Endothelial cell of umbilical vein (primary cell): ENCODE data around the gene VAV2. TPM values are rescaled to one million over a fixed set of nuclear protein-coding genes. Genes with fewer than 3 reads are reported as not detected.

Source experiments
- BruUV-seq: library from RNA; stranded (reverse); fragments of 400-500 nt; replicated peaks from 2 replicates; lab custom pipeline; 2021; lab: Mats Ljungman, UMichigan
- CTCF ChIA-PET: fragments of 300-600, 350-600 bp; sonication (Branson Sonifier 250); formaldehyde crosslinking; loops from one replicate; lab custom pipeline; 2021; ENCODE audit warnings: antibody characterized with exemption, inconsistent platforms; lab: Charles Lee
- POLR2A ChIA-PET: fragments of 300-600, 350-600 bp; sonication (Branson Sonifier 250); formaldehyde crosslinking; loops from one replicate; lab custom pipeline; 2021; ENCODE audit warnings: antibody characterized with exemption, inconsistent platforms; lab: Charles Lee
- DNase-seq: peaks from one replicate; pipeline ENCODE4 v3.0.0-alpha.2; 2011; ENCODE audit warnings: low read depth, low spot score
- FAIRE-seq: peaks from 2 replicates; lab custom pipeline; 2011; peaks lifted over from hg19 to GRCh38; lab: Jason Lieb, UNC
- H2AFZ ChIP-seq: 2 replicates; pipeline ENCODE4 v1.6.0; 2012; ENCODE audit warnings: low read depth, low read length, control low read depth, inconsistent platforms
- H3K27ac ChIP-seq: 2 replicates; pipeline ENCODE4 v1.5.1; 2011; ENCODE audit warnings: low read depth, mild to moderate bottlenecking, control low read depth, low read length, moderate library complexity; ENCODE audit not compliant: insufficient read depth
- H3K27me3 ChIP-seq, 2 experiments: 2 replicates each; pipeline versions ENCODE4 v1.6.0 to v1.6.1; 2011; ENCODE audit warnings: low read length in 2 of 2, mixed read lengths in 1 of 2; ENCODE audit not compliant: control insufficient read depth in 2 of 2, insufficient read depth in 2 of 2
- H3K36me3 ChIP-seq, 2 experiments: 2 replicates in 1 of 2; 3 replicates in 1 of 2; pipeline ENCODE4 v1.5.1; 2011; ENCODE audit warnings: low read length in 2 of 2, mild to moderate bottlenecking in 1 of 2, moderate library complexity in 1 of 2; ENCODE audit not compliant: control insufficient read depth in 2 of 2, insufficient read depth in 2 of 2; ENCODE audit errors: extremely low read depth in 1 of 2
- H3K4me1 ChIP-seq: 3 replicates; pipeline ENCODE4 v1.5.1; 2011; ENCODE audit warnings: mild to moderate bottlenecking, low read length; ENCODE audit not compliant: control insufficient read depth, insufficient read depth; ENCODE audit errors: extremely low read depth
- H3K4me2 ChIP-seq: 2 replicates; pipeline ENCODE4 v1.6.1; 2011; ENCODE audit warnings: low read length, control low read depth, mixed read lengths; ENCODE audit not compliant: insufficient read depth
- H3K4me3 ChIP-seq, 3 experiments: fragments of 200-600 bp in 1 of 3; sonication (generic), shearing (Covaris generic) in 1 of 3; replicated peaks in 1 of 3; 2 replicates each; pipeline ENCODE4 v1.5.1; 2011 to 2016; ENCODE audit warnings: control low read depth in 3 of 3, low read length in 3 of 3, mild to moderate bottlenecking in 2 of 3, inconsistent platforms in 1 of 3, low read depth in 1 of 3, moderate library complexity in 1 of 3; ENCODE audit not compliant: insufficient read depth in 1 of 3
- H3K79me2 ChIP-seq: 2 replicates; pipeline ENCODE4 v1.6.0; 2012; ENCODE audit warnings: low read length, inconsistent platforms; ENCODE audit not compliant: control insufficient read depth, insufficient read depth
- H3K9ac ChIP-seq: replicated peaks from 2 replicates; pipeline ENCODE3; 2011; ENCODE audit warnings: low read length, control low read depth; ENCODE audit not compliant: insufficient read depth; ENCODE audit errors: extremely low read depth
- H3K9me1 ChIP-seq: replicated peaks from 3 replicates; pipeline ENCODE4 v1.6.0; 2011; ENCODE audit warnings: mild to moderate bottlenecking, low read length; ENCODE audit not compliant: control insufficient read depth, insufficient read depth; ENCODE audit errors: extremely low read depth
- H3K9me3 ChIP-seq: replicated peaks from 2 replicates; pipeline ENCODE4 v1.5.1; 2012; ENCODE audit warnings: low read length, inconsistent platforms; ENCODE audit not compliant: control insufficient read depth, insufficient read depth
- H4K20me1 ChIP-seq: replicated peaks from 2 replicates; pipeline ENCODE3; 2011; ENCODE audit warnings: mild to moderate bottlenecking, low read length; ENCODE audit not compliant: control insufficient read depth, insufficient read depth; ENCODE audit errors: extremely low read depth
- CTCF ChIP-seq, 2 donors: IDR thresholded peaks; 1 replicate in 1 of 2; 2 replicates in 1 of 2; pipeline ENCODE4 v1.5.1; 2011; ENCODE audit warnings: low read length in 2 of 2, mild to moderate bottlenecking in 2 of 2, moderate library complexity in 2 of 2, control low read depth in 1 of 2, inconsistent platforms in 1 of 2, low read depth in 1 of 2; ENCODE audit not compliant: insufficient read depth in 1 of 2; ENCODE audit errors: extremely low read depth in 1 of 2
- EZH2 ChIP-seq: IDR thresholded peaks from 2 replicates; pipeline ENCODE4 v1.6.1; 2012; ENCODE audit warnings: borderline replicate concordance, low read depth, mild to moderate bottlenecking, moderate library complexity, low read length, inconsistent platforms; ENCODE audit not compliant: severe bottlenecking
- FOS ChIP-seq: IDR thresholded peaks from 2 replicates; pipeline ENCODE4 v1.6.1; 2011; ENCODE audit warnings: mild to moderate bottlenecking, low read length, moderate library complexity, borderline replicate concordance; ENCODE audit not compliant: insufficient read depth
- GATA2 ChIP-seq: IDR thresholded peaks from 2 replicates; pipeline ENCODE4 v1.7.0; 2011; ENCODE audit warnings: low read depth, mild to moderate bottlenecking, moderate library complexity, mixed read lengths, low read length; ENCODE audit not compliant: insufficient read length, insufficient read depth
- JUN ChIP-seq: IDR thresholded peaks from 2 replicates; pipeline ENCODE4 v1.6.1; 2011; ENCODE audit warnings: borderline replicate concordance, low read depth; ENCODE audit not compliant: insufficient read length, insufficient read depth
- MAX ChIP-seq: IDR thresholded peaks from 2 replicates; pipeline ENCODE4 v1.6.1; 2011; ENCODE audit not compliant: insufficient read depth, insufficient read length
- MYC ChIP-seq: IDR thresholded peaks from one replicate; pipeline ENCODE4 v1.6.1; 2011; ENCODE audit warnings: mild to moderate bottlenecking, low read depth, low read length
- POLR2A ChIP-seq: IDR thresholded peaks from 2 replicates; pipeline ENCODE4 v1.6.1; 2012; ENCODE audit warnings: low read depth, mild to moderate bottlenecking, control low read depth, low read length
- POLR2AphosphoS5 ChIP-seq: IDR thresholded peaks from 2 replicates; pipeline ENCODE4 v1.6.1; 2012; ENCODE audit warnings: low read depth, mild to moderate bottlenecking, control low read depth, low read length, moderate library complexity; ENCODE audit not compliant: insufficient read depth
- dilution Hi-C: fragments of 300-500 bp; cut with MboI; formaldehyde crosslinking; loops from one replicate; pipeline ENCODE4 v1.15.0; 2019; ENCODE audit warnings: low sequenced_read_pairs; ENCODE audit not compliant: extremely low pct_ligation_motif_present
- intact Hi-C: fragments of 100-400 bp; cut with micrococcal nuclease; formaldehyde crosslinking; loops from one replicate; pipeline ENCODE4 v1.10.0; 2022
- polyA plus RNA-seq, 4 experiments: library from polyadenylated mRNA; depleted of rRNA in 3 of 4; stranded (reverse) in 3 of 4; unstranded in 1 of 4; fragments of >200 nt; gene quantifications; 2 replicates each; pipeline versions ENCODE4 v1.2.1 to v1.2.3, GENCODE V29; 2011 to 2012; ENCODE audit warnings: missing spikeins in 1 of 4
- total RNA-seq: library from RNA; stranded (reverse); gene quantifications from 2 replicates; pipeline ENCODE4 v1.2.3, GENCODE V29; 2021

VAV2 gene
- total and polyA plus RNA-seq, 2 donors (not counting 3 experiments of a cell fraction or from before 2014, with no cell fraction given) = 10.6 to 30.6 TPM

GRCh38 chr9:133811471-133811870 is 180.7 kb downstream of the VAV2 start:
- Histone ChIP-seq H3K4me3 (no peak overlapping the region), H3K27me3 (no peaks in the 10 kb centered on the region), H3K79me2 (no peaks in the 10 kb centered on the region), H3K4me1 (no peaks in the 10 kb centered on the region), H4K20me1 (no peaks in the 10 kb centered on the region), H3K9ac (no peak overlapping the region), H3K4me2 (no peak overlapping the region), H3K9me1 (no peaks in the 10 kb centered on the region), H3K9me3 (no peaks in the 10 kb centered on the region), H3K36me3 (peaks cover 0 to 16% of the 10 kb centered on the region in 2 experiments), H2AFZ (no peak overlapping the region), H3K27ac (no peak overlapping the region)
- intact Hi-C loops = no loop called here
- no TSS peak for BruUV-seq
- ChIA-PET POLR2A (no interaction called here), CTCF (interaction anchor here (1.6 to 1.9 kb wide), 2 partner anchors 33 to 183 kb away, joined by 5 to 7 read pairs; no protein-coding TSS in a partner anchor)
- no peak for FAIRE-seq
- no peak for TF ChIP-seq GATA2
- no peak for TF ChIP-seq JUN
- no peak for TF ChIP-seq MAX
- TF ChIP-seq FOS = no peak
- no peak for TF ChIP-seq MYC
- TF ChIP-seq POLR2AphosphoS5 = no peak
- no peak for TF ChIP-seq POLR2A
- TF ChIP-seq EZH2 = no peak
- no peak for TF ChIP-seq CTCF (IDR thresholded peaks at IDR 0.05; ENCODE audit: extremely low read depth in 1 of 2, insufficient read depth in 1 of 2, low read depth in 1 of 2, low read length in 2 of 2)
- DNase-seq = no peak
- dilution Hi-C loops = no loop called here
